ENCODE data around the gene KLHL26.

Gene KLHL26

DNA sequence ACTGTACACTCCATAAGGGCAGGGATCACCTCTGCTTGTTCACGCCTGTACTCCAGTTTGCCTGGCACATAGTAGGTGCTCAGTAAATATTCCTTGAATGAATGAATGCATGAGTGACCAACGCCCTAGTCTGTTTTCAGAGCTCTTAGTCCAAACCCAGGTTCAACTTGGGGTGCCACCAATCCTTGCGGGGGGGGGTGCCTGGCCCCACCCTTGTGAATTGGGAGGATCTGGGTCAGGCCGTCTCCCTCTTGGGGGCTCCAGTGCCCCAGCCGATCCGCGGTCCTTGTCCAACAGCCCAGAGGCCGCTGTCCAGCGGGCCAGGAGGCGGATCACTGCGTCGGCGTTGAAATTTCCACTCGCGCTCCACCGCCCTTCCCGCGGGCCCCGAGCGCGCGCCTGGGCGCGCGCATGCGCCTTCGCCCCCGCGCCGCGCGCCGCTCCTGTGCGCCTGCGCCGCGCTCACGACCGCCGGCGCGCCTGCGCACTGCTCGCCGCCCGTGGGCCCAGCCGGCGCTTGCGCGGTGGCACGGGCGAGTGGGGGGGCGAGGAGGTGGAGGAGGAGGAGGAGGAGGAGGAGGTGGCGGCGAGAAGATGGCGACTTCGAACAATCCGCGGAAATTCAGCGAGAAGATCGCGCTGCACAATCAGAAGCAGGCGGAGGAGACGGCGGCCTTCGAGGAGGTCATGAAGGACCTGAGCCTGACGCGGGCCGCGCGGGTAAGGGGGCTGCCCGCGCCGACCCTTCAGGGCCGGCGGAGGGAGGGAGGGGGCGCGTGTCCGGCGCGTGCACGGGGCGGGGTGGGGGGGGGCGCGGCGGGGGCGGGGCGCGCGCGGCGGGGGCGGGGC lies 46.5 kb downstream of the KLHL26 start, which contains the start of gene CRTC1:
CRTC1 (plus strand) TSS at position 572 of the 849 bp plus-strand sequence; CDS start at position 595, 23 bp downstream.
- peak; percentile 81 to 89 for DNase-seq (ENCODE audit: low read depth in 1 of 2, low spot score in 1 of 2)

DNA sequence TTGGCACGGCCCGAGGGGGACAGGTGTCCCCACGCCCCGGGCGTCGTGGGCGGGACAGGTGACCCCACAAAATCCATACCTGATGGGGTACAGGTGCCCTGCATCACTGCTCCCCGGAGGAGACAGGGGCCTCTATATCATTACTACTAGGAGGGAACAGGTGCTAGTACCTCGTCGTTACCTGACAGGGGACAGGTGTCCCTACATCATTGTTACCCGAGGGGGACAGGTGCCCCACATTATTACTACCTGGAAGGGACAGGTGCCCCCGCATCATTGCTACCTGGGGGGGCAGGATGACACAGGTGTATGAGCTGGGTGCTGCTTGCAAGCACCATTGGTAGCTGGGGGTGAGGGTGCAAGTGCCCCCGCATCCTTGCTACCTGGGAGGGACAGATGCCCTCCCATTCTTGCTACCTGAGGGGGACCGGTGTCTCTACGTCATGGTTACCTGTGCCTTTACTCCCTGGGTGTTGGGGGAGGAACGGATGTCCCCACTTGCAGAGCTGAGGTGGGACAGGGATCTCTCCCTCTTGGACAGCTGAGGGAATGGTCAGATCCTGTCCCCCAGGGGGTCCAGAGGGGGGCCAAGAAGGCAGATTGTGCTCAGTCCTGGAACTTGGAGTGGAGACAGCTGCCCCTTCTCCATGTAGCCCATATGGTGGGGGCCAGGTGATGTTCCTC lies 47.3 kb downstream of the KLHL26 start:
- DNase-seq (ENCODE audit: low read depth in 1 of 2, low spot score in 1 of 2) = no peak

DNA sequence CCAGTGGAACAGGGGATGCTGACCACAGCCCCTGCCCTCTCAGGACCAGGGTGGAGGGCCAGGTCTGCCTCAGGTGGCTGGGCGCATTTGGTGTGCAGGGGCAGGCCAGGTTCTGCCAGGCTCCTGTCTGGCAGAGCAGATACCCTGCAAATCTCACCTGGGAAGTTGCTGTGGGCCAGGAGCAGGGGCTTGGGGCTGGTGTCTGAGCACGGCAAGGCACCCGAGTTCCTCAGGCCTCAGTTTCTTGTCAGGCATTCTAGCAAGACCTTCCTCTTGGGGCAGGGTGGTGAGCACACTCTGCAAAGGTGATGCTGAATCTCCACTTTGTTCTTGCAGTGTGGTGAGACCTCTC lies 47.8 kb downstream of the KLHL26 start:
- DNase-seq (ENCODE audit: low read depth in 1 of 2, low spot score in 1 of 2) = no peak

DNA sequence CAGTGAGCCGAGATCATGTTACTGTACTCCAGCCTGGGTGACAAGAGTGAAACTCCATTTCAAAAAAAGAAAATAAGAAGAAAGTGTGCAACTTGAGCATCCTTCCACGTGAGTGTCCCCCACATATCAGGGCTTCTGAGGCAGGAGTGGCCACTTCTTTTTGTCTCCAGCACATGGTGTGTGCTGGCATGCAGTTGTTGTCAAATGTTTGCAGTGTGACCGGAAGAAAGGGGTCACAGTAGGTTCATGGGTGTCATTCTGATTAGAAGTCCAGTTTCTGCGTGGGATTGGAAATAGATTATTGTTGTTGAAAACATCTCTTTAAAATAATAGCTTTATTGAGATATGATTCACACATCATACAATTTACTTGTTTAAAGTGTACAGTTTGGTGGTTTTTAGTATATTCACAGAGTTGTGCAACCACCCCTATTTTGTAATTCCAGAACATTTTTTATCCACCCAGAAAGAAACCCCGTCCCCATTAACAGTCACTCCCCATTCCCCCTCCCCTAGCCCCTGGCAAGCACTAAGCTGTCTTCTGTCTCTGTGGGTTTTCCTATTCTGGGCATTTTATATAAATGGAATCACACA lies 48.9 kb downstream of the KLHL26 start:
- DNase-seq (ENCODE audit: low read depth in 1 of 2, low spot score in 1 of 2) = no peak

DNA sequence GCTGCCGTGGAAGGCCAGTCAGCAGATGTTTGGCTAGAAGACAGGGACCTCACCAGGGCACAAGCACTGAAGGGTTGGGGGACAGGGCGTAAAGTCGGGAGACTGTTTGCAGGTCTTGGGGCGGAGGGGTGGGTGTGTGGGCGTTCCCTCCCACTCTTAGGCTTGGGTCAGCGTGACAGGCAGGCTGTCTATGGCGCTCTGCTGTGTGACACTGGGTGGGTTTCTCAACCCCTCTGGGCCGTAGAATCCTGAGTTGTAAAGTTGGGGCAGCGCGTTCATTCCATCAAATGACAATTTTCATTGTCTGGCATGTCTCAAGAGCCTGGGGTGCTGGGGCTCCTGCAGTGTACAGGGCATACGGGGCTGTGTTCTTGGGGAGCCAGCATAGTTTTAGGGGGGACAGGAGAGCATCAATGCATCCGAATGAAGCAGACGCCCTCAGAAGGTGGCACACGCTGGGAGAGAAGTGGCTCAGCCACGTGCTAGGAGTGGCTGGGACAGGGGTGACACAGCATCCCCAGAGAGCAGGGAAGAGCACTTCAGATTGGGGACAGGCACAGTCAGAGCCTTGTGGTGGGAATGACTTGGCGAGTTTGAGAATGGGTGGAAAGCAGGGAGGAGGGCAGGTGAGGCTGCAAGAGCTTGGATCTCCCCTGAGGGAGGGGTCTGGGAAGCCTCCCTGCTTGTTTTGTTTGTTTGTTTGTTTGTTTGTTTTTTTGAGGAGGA lies 51.1 kb downstream of the KLHL26 start:
- DNase-seq (ENCODE audit: low read depth in 1 of 2, low spot score in 1 of 2) = no peak

DNA sequence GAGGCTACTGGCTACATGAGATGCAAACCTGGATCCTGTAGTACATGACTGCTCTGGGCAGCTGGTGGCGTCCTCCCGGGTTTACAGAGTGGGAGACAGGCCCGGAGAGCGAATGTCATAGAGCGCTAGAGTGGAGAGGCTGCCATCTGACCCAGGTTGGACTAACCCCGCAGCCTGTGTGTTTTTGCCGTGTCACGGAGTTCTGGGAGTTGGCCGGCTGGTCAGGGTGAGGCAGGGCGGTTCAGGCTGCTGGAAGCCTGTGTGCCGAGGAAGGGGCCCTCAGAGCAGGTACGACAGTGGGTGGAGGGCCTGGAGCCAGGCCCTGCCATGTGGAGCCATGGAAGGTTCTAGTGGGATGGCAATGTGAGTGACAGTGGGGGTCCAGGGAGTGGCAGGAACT lies 59.2 kb downstream of the KLHL26 start:
- no peak for DNase-seq (ENCODE audit: low read depth in 1 of 2, low spot score in 1 of 2)

DNA sequence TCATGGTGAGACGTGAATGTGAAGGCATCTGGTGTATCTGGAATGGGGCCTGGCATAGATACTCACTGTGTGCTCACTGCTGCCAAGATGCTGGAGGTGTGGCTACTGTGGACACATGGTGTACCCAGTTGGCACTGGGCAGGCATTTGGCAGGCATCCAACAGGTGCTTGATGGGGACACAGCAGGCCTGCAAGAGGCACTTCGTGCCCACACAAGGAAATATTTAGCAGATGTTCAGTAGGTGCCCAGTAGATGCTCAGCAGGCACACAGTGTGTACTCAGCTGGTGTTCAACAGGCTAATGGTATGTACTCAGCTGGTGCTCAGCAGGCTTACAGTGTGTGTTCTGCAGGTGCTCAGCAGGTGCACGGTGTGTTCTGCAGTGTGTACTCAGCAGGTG lies 60.9 kb downstream of the KLHL26 start:
- no peak for DNase-seq (ENCODE audit: low read depth in 1 of 2, low spot score in 1 of 2)

DNA sequence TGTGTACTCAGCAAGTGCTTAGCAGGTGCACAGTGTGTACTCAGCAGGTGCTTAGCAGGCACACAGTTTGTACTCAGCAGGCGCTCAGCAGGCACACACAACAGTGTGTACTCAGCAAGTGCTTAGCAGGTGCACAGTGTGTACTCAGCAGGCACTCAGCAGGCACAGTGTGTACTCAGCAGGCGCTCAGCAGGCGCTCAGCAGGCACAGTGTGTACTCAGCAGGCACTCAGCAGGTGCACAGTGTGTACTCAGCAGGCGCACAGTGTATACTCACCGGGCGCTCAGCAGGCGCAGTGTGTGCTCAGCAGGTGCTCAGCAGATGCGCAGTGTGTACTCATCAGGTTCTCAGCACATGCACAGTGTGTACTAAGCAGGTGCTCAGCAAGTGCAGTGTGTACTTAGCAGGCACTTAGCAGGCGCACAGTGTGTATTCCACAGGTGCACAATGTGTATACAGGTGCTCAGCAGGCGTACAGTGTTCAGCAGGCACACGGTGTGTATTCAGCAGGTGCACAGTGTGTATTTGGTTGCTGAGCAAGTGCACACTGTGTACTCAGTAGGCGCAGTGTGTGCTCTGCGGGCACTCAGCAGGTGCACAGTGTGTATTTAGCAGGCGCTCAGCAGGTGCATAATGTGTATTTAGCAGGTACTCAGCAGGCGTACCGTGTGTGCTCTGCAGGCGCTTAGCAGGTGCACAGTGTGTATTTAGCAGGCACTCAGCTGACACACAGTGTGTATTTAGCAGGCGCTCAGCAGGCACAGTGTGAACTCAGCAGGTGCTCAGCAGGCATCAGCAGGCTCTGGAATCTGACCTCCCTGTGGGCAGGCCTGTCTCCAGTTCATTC lies 61.7 kb downstream of the KLHL26 start:
- DNase-seq (ENCODE audit: low read depth in 1 of 2, low spot score in 1 of 2) = no peak

DNA sequence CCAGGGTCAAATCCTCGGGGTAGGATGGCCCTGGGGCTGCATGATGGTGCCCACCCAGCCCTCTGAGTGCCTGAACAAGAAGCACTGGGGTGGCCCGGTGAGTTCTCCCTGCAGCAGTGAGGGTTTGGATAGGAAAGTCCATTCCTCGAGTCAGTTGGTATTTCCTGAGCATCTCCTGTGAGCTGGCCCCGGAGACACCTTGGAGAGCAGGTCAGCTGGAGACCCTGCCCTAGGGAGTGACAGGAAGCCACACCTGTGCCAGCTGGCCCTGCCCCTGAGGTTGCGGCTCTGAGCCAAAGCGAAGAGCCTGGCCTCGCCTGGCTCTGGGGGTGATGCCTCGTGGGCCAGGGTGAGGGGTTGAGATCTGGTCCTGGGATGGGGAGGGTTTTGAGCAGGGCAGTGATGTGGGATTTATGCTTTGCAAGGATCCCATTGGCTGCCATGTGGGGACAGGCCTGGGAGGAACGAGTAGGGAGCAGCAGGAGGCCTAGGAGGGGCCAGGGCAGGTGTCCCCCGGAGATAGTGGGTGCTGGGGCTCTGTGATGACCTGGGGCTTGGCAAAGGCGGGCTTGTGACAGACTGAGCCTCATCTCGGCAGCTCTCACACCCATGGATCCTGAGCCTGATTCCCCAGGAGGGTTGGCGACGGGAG lies 62.7 kb downstream of the KLHL26 start:
- no peak for DNase-seq (ENCODE audit: low read depth in 1 of 2, low spot score in 1 of 2)

DNA sequence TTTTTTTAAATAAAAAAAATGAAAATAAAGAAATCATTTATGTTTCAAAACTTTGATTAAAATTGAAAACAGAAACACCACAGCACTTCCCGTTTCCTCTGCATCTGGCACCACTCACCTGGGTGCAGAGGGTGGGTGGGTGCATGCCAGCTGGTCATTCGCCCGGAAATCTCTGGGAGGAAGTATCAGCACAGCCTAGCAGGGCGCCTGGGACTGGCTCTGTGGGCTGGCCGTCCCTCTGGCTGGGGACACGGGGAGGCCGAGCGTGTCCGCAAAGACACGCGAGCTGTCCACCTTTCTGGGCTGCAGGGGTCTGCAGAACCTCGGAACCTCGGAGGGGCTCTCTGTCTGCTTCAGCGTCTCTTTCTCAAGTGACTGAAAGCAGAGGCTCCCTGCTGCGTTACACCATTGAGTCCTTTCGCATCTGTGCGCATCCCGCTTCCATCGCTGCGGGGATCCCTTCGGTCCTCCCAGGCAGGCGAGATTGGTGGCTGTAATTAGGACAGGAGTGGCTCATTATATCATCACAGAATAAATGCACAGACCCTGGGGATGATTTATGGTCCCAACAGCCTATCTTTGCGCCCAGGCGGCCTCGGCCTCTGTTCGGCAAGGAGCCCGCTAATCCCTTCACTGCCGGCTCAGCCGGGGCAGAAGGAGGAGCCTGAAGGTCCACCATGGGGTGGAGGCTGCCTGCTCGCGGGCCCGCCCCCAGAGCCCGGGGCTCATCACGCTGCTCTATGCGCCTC lies 63.8 kb downstream of the KLHL26 start:
- peak; percentile 28 to 48 for DNase-seq (ENCODE audit: low read depth in 1 of 2, low spot score in 1 of 2)

DNA sequence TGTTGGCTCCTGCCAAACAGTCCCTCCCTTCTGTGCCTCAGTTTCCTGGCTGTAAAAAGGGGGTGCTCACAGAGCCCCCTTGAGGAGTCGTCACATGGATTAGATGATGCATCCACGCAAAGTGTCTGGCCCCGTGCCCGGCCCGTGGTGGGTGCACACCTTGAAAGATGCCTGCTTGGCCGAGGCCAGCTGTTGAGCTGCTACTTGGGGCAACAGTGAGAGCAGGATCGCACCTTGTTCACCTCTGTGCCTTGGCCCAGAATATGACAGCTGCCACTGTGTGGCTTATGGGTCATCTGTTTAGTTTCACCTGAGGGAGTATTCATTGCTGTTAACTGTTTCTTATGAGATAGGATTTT lies 64.4 kb downstream of the KLHL26 start:
- no peak for DNase-seq (ENCODE audit: low read depth in 1 of 2, low spot score in 1 of 2)

DNA sequence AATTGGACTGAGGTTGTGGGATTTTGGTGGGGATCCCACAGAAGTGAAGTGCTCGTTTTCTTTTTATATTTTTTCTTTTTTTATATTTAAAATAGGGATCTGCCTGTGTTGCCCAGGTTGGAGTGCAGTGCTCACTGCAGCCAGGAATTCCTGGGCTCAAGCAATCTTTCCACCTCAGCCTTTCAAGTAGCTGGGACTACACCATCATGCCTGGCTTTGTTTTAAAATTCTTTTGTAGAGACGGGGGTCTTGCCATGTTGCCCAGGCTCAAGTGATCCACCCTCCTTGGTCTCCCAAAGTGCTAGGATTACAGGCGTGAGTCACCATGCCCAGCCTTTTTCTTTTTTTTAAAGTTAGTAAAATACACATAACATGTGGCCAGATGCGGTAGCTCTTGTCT lies 67.2 kb downstream of the KLHL26 start:
- no peak for DNase-seq (ENCODE audit: low read depth in 1 of 2, low spot score in 1 of 2)

DNA sequence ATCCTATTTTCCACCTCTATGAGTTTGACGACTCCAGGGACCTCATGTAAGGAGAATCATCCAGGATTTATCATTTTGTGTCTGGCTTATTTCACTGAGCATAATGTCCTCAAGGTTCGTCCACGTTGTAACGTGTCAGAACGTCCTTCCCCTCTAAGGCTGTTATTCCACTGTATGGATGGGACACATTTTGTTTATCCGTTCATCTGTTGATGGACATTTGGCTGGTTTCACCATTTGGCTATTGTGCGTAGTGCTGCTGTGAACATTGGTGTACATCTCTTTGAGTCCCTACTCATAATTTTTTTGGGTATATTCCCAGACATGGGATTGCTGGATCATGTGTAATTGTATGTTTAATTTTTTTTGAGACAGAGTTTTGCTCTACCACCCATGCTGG lies 68.1 kb downstream of the KLHL26 start:
- no peak for DNase-seq (ENCODE audit: low read depth in 1 of 2, low spot score in 1 of 2)

DNA sequence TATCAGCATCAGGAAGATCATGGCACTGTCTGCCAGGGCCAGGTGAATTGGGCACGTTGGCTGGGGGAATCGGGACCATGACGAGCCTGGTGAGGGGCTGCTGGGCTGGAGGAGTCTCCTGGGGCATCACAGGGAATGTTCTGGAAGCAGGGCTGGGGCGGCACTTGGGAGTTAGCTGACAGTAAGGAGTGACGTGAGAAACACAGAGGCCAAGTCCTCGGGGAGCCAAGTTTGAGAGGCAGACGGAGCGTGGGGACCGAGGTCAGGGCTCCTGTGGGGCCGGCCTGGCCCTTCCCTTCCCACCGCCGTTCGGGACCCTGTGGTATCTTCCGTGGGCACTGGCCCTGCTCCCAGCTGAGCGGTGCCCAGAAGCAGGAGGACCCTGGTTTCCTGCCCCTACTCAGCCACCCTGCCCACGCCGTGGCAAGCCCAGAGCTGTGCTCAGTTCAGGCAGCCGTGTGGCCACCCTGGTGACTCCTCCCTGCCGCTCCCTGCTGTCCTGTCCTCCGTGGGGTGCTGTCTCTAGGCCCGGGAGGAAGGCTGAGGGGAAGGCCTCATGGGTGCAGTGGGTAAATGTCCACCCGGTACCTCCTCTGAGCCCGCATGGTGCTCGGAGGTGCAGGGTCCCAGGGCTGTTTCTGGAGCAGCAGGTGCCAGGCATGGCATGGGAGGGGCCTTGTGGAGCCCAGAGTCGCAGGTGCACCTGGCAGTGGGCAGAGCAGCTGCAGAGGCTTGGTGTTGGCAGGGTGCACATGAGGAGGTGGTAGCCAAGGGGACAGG lies 71.8 kb downstream of the KLHL26 start:
- no peak for DNase-seq (ENCODE audit: low read depth in 1 of 2, low spot score in 1 of 2)

DNA sequence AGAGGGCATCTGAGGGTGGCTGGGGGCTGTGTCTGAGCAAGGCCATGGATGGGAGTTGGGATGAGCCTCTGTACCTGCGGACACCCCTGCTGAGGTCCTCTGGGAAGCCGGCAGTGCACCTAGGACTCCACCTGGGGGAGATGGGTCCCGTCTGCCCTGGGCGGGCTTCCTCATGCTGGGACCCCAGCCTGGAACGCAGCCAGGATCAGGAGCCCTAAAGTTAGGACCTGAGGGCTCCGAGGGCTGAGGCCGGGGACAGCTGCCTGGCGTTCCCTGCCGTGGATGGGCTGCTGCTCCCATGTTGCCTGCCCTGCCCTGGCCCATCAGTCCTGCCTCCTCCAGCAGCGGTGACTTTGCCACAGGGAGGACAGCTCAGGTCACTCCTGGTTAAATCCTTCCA lies 72.7 kb downstream of the KLHL26 start:
- no peak for DNase-seq (ENCODE audit: low read depth in 1 of 2, low spot score in 1 of 2)

DNA sequence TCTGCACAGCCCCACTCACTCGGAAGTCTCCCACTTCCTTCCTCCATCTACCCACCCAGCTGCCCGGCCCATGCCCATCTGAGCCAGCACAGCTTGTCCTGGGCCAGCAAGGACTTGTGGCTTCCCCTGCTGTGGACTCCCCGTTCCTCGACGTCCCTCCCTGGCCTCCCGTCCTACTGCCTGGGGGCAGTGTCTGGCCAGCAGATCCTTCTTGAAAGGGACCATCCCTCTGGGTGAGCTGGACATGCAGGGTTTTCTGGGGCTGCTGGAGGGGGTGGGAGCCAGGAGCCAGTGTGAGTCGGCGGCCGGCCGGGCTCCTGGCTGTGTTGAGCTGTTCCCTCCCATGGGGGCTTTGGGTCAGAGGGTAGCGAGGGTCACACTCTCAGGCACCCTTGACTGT lies 73.4 kb downstream of the KLHL26 start:
- no peak for DNase-seq (ENCODE audit: low read depth in 1 of 2, low spot score in 1 of 2)

DNA sequence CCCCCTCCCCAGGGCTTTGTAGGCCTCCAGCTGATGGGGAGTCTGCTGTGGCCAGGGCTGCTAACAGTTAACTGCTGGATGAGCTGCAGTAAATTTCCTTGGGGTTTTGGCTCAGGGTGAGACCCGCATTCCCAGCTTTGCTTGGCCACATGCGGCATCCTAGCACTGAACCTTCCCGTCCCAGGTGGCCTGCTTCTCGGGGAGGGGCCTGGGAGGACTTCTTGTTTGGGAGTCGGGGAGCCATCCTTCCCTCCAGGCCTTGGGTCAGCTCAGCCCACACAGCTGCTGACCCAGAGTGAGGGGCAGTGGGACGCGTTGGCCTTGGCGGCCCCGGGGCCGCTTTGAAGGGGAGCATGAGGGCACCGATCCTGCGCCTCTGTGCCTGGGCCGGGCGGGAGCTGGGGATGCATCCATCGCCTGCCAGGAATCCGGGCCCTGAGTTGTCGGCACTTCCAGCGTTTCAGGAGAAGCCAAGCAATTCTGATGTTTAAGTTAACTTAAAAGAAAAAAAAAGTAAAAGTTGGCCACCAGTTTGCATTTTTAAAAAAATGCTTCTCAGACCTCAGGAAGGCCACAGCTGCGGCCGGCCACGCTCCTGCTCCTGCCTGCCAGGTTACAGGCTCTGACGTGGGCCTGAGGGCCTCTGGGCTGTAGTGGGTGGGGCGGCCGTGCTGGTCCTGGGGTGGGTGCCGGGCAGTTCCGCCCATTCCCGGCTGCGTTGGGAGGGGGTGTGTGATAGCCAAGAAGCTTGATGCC lies 74.3 kb downstream of the KLHL26 start:
- no peak for DNase-seq (ENCODE audit: low read depth in 1 of 2, low spot score in 1 of 2)

DNA sequence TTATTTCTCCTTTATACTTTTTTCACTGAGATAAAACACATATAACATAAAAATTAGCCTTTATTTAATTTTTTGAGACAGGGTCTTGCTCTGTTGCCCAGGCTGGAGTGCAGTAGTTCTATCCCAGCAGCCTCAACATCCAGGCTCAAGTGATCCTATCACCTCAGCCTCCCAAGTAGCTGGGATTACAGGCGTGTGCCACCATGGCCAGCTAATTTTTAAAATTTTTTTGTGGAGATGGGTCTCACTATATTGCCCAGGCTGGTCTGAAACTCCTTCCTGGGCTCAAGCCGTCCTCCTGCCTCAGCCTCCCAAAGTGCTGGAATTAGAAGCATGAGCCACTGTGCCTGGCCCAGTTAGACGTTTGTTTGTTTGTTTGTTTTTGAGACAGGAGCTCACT lies 75.1 kb downstream of the KLHL26 start:
- DNase-seq (ENCODE audit: low read depth in 1 of 2, low spot score in 1 of 2) = no peak
